HepG2 (cell line): Measurements from ENCODE around the gene ST3GAL2. TPM values are rescaled to one million over a fixed set of nuclear protein-coding genes. Genes with fewer than 3 reads are reported as not detected.

ENCODE experiments used
- ARHGAP35 ChIP-seq: sonication (generic); formaldehyde crosslinking; IDR thresholded peaks from 2 replicates; pipeline ENCODE4 v1.9.0; 2022; ENCODE audit warnings: mild to moderate bottlenecking, inconsistent platforms, moderate library complexity, missing genetic modification reagents, borderline replicate concordance
- ATF6 ChIP-seq: sonication (generic); formaldehyde crosslinking; conservative IDR thresholded peaks from 2 replicates; pipeline ENCODE4 v1.4.0; 2020; ENCODE audit warnings: missing genetic modification reagents
- BCL3 ChIP-seq: sonication (generic); formaldehyde crosslinking; IDR thresholded peaks from 2 replicates; pipeline ENCODE4 v1.5.1; 2020; ENCODE audit warnings: mild to moderate bottlenecking, missing genetic modification reagents, moderate library complexity
- CC2D1A ChIP-seq: sonication (generic); formaldehyde crosslinking; IDR thresholded peaks from 2 replicates; pipeline ENCODE4 v1.8.1; 2023; ENCODE audit warnings: mild to moderate bottlenecking, missing genetic modification reagents
- CEBPZ ChIP-seq: IDR thresholded peaks from 2 replicates; pipeline ENCODE4 v1.6.1; 2012; ENCODE audit warnings: low read length, improper control_type of control experiment
- HOMEZ ChIP-seq: IDR thresholded peaks from 2 replicates; pipeline ENCODE4 v1.6.1; 2016; ENCODE audit warnings: low read depth
- IRF2 ChIP-seq: IDR thresholded peaks from 2 replicates; pipeline ENCODE4 v1.6.1; 2018; ENCODE audit warnings: missing genetic modification reagents, missing compliant biosample characterization
- KAT2B ChIP-seq: fragments of 150-350 bp; IDR thresholded peaks from 2 replicates; pipeline ENCODE4 v1.6.1; 2014; ENCODE audit warnings: low read depth, low read length, borderline replicate concordance
- KDM5B ChIP-seq: sonication (generic); formaldehyde crosslinking; IDR thresholded peaks from 2 replicates; pipeline ENCODE4 v1.4.0; 2020; ENCODE audit warnings: missing genetic modification reagents, mild to moderate bottlenecking, borderline replicate concordance
- MYPOP ChIP-seq: sonication (generic); formaldehyde crosslinking; IDR thresholded peaks from 2 replicates; pipeline ENCODE4 v1.8.1; 2023; ENCODE audit warnings: mild to moderate bottlenecking, moderate library complexity, missing genetic modification reagents
- PHF5A ChIP-seq: IDR thresholded peaks from one replicate; pipeline ENCODE4 v1.6.1; 2018; ENCODE audit warnings: low read depth, missing genetic modification reagents; ENCODE audit not compliant: unreplicated experiment
- RFXAP ChIP-seq: sonication (generic); formaldehyde crosslinking; IDR thresholded peaks from 2 replicates; pipeline ENCODE4 v1.4.0; 2020; ENCODE audit warnings: missing genetic modification reagents, borderline replicate concordance
- SOX13 ChIP-seq, 3 experiments: fragments of 450-650 bp in 1 of 3; sonication (generic) in 1 of 3; formaldehyde crosslinking in 1 of 3; IDR thresholded peaks in 2 of 3; conservative IDR thresholded peaks in 1 of 3; 2 replicates each; pipeline versions ENCODE4 v1.5.0 to v1.6.1; 2016 to 2020; ENCODE audit warnings: antibody characterized with exemption in 1 of 3, mild to moderate bottlenecking in 1 of 3, missing compliant biosample characterization in 1 of 3, missing genetic modification reagents in 1 of 3, moderate library complexity in 1 of 3
- SRY ChIP-seq: sonication (generic); formaldehyde crosslinking; IDR thresholded peaks from 2 replicates; pipeline ENCODE4 v1.8.0; 2022; ENCODE audit warnings: mild to moderate bottlenecking, missing genetic modification reagents
- STAT5B ChIP-seq: sonication (generic); formaldehyde crosslinking; IDR thresholded peaks from 2 replicates; pipeline ENCODE4 v1.4.0; 2020; ENCODE audit warnings: missing genetic modification reagents
- ZNF160 ChIP-seq: sonication (generic); formaldehyde crosslinking; IDR thresholded peaks from 2 replicates; pipeline ENCODE4 v1.8.0; 2022; ENCODE audit warnings: mild to moderate bottlenecking, inconsistent platforms, missing genetic modification reagents
- ZNF17 ChIP-seq: sonication (generic); formaldehyde crosslinking; IDR thresholded peaks from 2 replicates; pipeline ENCODE4 v1.5.0; 2020; ENCODE audit warnings: mild to moderate bottlenecking, missing genetic modification reagents
- ZNF460 ChIP-seq: sonication (generic); formaldehyde crosslinking; IDR thresholded peaks from 2 replicates; pipeline ENCODE4 v1.5.1; 2020; ENCODE audit warnings: missing genetic modification reagents, mild to moderate bottlenecking, borderline replicate concordance
- polyA plus RNA-seq, 8 experiments: library from polyadenylated mRNA; depleted of rRNA in 3 of 8; stranded (reverse) in 7 of 8; unstranded in 1 of 8; fragments of >200 nt; fragmentation: Illumina TruSeq in 4 of 8; extraction: Trizol in 4 of 8; gene quantifications; 2 replicates each; pipeline versions ENCODE4 v1.2.1 to v1.2.3, GENCODE V29; 2011 to 2016; ENCODE audit warnings: low read depth in 4 of 8, missing spikeins in 1 of 8, mixed read lengths in 1 of 8; ENCODE audit not compliant: insufficient read depth in 1 of 8
- total RNA-seq, 5 experiments: library from RNA; depleted of rRNA; stranded (reverse); fragments of >200 nt; fragmentation: Illumina TruSeq; extraction: Trizol; gene quantifications; 2 replicates each; pipeline ENCODE4 v1.2.3, GENCODE V29; 2016; ENCODE audit warnings: low read depth in 1 of 5

Gene ST3GAL2
- total and polyA plus RNA-seq, 2 of the 13 experiments (the other 11 are each of a cell fraction or from before 2014, with no cell fraction given) = 16.3 to 24.9 TPM

GRCh38 chr16:70380248-70380918 is 58.5 kb downstream of the ST3GAL2 start (continued):
- TF ChIP-seq ATF6 (CRISPR knock-in tag) (no peak), MYPOP (CRISPR knock-in tag) (no peak), KAT2B (no peak), HOMEZ (CRISPR knock-in tag) (no peak), BCL3 (CRISPR knock-in tag) (no peak), SRY (CRISPR knock-in tag) (no peak), CC2D1A (CRISPR knock-in tag) (no peak), PHF5A (CRISPR knock-in tag) (no peak), ZNF160 (CRISPR knock-in tag) (no peak), IRF2 (CRISPR knock-in tag) (no peak), ZNF460 (CRISPR knock-in tag) (no peak), RFXAP (CRISPR knock-in tag) (0 out of 2 replicates have a peak, but pooled peaks have one; percentile 34), ARHGAP35 (CRISPR knock-in tag) (0 out of 2 replicates have a peak, but pooled peaks have one; percentile 9), ZNF17 (CRISPR knock-in tag) (no peak), SOX13 (IDR thresholded peaks at IDR 0.05) (no peak), SOX13 (CRISPR knock-in tag; conservative IDR thresholded peaks at IDR 0.05 in 1 of 2, IDR thresholded peaks at IDR 0.05 in 1 of 2) (no peak), KDM5B (CRISPR knock-in tag) (peak; percentile 86; the same call in 1 of the 2 replicates), STAT5B (no peak; the same call in 1 of the 2 replicates), CEBPZ (no peak)
